Activated CD8-positive, alpha-beta memory T cell treated with anti-CD3 and anti-CD28 coated beads, Interleukin-2, amount 50 U/mL, for 48 hours (primary cell): ENCODE results near the gene TMEM272.

Source experiments
- DNase-seq: peaks from one replicate; pipeline ENCODE4 v3.0.0-alpha.2; 2020

TMEM272 gene

DNA sequence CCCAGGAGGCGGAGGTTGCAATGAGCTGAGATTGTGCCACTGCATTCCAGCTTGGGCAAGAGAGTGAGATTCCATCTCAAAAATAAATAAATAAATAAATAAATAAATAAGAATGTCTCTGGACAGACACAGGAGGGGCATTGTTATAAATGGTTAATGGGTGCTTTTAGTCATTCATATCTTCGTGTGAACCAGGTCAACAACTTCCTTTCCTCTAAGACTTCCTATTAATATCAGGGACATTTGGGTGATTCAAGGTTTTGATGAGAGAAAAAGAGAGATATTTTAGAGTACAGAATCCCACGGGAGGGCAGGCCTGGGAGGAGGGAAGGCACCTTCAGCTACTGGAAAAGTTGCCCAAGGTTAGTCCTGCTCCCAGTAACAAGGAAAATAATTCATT lies 64.9 kb downstream of the TMEM272 start:
- no peak for DNase-seq

DNA sequence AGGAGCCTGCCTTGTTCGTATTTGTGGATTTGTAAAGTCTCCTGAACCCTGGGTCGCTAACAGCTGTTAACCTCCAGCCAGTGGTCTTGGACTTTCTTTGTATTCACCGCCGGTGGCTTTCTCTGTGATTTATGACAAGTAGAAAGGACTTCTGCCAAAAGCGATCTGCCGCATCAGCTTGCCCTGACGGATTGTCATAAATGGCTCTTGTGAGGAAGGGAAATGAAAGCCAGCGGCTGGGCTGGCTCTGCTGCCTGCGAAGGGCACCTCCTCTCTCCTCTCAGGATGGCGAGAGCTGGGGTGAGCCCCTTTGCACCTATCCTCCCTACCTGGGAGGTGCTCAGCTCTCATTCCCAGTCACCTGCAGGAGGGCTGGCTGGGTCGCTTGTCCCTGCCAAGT lies 66.6 kb downstream of the TMEM272 start:
- no peak for DNase-seq

DNA sequence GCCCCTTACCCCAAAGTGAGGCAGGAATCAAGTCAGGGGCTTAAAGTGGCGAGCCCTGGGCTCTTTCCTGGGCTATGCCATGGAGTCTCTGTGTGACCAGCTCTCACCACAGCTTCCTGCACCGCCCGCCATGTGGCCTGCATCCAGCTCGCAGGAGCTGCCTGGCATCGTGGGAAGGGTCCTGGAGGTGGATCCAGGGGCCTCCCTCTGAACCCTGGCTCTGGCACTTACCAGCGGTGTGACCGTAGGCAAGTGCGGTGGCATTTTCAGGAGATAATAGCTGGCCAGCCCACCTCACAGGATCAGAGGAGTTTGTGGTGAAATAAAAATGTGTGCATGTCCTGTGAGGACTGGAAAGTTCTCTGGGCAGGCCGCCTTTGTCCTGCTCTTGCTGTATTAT lies 67.1 kb downstream of the TMEM272 start:
- DNase-seq: no peak

DNA sequence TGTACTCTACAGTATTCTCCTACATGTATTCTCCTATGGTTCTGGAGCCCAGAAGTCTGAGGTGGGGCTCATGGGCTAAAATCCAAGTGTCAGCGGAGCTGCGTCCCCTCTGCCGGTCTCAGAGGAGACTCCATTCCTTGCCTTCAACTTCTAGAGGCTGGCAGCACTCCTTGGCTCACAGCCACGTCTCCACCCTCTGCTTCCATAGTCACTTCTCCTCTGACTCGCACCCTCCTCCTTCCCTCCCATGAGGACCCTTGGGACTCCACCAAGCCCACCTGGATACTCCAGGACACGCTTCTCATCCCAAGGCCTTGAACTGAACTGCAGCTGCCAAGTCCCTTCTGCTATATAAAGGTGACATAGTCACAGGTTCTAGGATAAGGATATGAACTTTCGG lies 68.8 kb downstream of the TMEM272 start:
- DNase-seq: no peak

DNA sequence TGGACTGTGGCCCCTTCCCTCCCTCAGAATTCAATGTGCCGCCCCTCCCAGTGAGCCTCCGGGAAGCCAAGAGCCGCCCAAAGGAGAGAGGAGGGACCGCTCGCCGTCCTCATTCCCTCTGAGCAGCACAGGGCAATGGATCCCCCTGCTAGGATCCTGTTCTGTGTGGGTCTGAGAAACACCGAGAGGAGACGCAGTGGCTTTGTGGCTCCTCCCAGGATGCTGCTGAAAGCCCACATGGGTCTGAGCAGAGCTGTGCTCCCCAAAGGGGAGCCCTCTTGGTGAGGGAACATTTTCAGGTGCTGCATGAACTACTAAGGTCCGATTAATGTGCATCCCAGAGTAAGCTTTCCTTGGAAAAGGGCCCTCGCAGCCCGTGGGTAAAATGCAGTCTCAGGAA lies 71.5 kb downstream of the TMEM272 start:
- no peak for DNase-seq

DNA sequence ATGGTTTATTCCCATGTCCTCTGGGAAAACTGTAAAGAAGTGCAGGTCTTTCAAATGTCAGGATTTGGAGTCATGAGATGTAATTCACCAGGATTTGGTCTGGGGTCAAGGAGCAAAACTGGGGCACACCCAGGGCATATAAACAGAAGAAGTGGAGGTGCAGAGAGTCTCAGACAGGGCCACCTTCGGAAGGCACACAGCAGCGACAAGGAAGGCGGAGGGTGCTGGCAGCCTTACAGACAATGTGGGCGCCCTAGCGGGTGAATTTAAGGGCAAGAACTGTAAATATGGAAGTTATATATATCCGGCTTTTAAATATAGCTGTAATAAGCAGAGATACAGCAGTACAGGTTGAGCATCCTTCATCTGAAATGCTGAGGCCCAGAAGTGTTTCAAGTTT lies 72.2 kb downstream of the TMEM272 start:
- no peak for DNase-seq

DNA sequence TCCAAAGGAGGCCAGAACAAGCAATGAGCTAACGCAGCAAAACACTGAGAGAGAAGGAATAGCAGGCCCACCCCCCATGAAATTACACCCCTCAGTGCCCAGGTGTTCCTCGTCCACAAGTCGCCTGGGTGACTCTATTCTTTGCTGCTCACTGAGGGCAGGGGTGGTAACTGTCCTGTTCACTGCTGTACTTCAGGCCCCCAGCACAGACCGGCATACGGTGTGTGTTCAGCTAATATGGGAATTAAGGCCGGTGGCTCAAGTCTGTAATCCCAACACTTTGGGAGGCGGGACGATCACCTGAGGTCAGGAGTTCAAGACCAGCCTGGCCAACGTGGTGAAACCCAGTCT lies 72.9 kb downstream of the TMEM272 start:
- DNase-seq: no peak

DNA sequence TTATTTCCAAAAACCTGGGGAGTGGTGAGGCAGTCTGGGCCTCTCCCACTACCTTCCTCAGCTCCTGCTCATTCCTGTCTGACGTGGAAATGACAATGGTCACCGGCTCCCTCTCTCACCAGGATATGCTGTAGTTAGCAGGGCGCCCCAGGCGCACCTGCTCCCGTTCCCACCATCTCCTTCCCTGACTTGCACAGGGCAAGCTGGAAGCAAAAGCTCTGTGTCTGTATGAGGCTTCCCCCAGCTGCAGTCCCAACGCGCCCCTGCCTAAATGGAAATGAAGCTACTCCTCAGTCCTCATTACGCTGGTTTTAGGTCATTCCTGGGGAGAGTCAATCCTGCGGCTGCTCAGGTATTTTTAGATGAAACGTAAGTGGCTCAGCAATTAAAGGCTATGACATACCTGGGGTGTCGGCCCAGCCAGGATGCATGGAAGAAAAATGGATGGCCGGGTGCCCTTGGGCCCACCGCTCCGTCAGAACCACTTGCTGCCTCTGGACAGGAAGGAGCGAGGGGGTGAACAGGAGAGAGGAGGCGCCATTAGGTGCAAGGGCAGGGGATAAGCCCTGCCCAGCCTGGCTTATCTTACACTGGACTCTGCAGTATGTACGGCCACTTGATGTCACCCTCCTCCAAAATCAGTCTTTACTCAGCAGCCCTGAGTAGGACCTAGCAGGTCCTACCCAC lies 73.4 kb downstream of the TMEM272 start:
- no peak for DNase-seq

DNA sequence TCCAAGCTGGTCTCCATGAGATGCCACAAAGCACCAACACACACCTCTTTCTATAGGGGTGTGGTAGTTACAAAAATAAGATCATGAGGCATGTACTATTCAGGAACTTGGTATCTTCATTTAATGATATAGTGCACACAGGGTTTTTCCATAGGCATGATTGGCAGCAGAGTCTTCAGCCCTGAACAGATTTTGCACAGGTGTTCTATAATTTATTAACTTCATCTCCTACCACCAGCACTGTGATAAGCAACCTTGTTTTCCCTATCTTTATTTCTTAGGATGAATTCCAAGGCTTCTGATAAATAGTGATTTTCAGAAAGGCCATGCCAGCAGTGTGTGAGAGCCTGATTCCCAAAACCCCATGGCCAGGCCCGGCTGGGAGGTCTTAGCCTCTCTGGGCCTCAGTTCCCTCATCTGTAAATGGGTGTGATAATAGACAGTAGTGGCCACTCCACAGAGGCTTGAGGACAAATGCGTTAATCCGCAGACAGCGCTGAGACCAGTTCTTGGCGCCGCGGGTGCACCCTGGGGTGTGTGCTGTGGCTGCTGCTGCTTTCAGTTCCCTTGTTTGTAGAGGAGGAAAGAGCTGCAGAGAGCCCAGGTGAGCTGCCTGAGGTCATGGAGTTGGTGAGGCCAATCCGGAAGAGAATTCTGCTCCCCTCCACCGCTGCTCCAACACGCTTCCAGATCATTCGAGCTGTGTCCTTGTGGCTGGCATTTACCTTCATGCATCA lies 74.1 kb downstream of the TMEM272 start:
- DNase-seq: no peak

DNA sequence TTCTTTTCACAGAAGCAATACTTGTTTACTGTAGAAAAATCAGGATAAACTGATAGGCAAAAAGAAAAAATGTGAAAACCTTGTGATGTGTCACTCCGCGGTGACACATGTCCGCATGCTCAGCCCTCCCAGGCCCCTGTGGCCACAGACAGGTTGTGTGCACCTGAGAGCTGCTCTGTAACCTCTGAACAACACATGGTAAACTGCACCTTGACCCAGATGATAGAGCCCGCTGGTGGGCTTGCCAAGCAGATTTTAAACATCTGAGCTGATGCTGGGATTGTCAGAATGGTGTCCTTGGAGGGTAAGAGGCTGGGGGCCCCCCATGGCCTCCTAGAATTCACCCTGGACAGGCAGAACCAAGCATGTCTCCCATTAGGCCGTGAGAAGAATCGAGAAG lies 74.8 kb downstream of the TMEM272 start:
- DNase-seq: no peak

DNA sequence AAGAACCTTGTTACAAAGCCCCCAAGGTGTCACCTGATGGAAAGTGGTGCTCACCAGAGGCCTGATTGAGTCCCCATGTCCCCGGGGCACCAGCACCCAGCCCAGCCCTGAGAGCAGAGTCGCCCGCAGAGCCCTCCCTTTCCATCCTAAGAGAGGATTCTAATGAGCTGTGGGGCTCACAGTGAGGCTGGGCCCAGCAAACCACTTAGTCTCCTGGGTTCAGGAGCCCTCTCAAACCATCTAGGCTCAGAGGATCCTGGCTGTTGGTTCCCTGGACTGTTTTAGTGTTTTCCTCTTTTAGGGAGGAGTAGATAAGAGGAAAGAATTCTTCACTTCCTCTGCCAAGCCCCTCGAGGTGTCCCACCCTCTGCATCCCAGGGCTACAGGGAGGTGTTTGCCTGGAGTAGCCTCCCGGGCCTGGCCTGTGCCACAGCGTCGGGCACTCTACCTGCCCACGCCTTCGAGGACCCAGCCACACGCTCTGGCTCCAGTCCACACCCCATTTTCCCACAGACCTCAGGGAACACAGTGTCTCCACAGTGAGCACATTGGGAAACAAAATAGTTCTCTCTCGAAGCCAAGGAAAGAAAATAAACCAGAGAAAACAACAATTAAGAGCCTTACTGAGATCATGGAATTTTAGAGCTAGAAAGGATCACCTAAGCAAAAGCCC lies 75.4 kb downstream of the TMEM272 start:
- DNase-seq: no peak

DNA sequence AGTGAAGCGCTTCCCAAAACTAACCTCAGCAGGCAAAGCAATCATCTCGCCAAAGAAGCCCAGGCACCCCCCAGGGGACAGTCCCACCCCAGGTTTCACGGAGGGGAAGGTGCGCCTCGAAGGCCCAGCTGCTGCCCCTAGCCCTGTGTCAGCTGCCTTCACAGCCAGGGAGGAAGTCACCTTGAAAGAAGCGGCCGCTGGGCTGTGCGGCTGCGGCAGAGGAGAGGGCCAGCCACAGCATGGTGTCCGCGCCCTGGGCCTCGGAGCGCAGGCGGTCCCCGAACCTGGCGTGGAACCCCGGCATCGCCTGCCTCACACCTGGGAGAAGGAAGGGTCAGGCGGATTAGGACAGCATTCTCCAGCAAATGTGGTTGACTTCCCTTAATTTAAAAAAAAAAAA lies 76.0 kb downstream of the TMEM272 start:
- DNase-seq: no peak

DNA sequence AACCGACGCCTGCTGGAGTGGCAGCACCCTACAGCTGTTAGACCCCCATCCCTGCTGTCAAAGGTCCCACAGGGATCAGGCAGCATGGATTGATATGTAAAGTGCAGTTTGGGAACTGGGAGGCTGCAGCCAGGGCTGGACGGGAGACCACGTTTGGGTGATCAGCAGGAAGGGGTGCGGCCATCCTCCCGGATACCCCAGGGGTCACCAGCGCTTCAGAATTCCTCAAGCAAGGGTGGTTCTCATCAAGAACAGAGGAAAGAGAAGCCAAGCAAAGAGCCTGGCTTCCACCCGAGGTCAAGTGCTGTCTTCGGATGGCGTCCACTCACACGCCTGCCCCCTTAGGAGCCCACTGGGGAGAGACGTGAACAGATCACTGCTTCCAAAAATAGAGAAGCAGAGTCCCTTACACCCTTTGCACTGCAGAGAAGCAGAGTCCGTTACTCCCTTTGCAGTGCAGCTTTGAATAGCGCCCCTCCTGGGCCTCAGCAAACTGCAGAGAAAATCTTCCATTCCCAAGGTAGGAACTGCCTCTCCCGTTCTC lies 76.5 kb downstream of the TMEM272 start:
- DNase-seq: no peak

DNA sequence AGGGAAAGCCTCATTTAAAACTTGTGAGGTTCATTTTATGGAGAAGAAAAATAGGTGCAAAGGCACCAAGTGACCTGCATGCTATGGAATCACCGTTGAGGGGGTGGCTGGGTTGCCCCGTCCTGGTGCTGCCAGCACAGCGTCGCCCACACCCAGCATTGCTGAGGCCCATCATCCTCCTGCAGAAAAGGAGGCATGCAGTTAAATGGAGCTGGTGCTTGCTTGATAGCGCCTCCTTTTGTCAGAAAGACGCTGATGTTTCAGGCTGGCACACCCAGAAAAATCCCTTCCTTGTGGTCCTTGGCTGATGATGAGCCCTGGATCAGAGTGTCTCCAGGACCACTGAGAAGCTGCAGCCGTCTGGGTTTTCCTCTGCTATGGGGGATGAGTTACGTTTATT lies 77.9 kb downstream of the TMEM272 start:
- DNase-seq: no peak

DNA sequence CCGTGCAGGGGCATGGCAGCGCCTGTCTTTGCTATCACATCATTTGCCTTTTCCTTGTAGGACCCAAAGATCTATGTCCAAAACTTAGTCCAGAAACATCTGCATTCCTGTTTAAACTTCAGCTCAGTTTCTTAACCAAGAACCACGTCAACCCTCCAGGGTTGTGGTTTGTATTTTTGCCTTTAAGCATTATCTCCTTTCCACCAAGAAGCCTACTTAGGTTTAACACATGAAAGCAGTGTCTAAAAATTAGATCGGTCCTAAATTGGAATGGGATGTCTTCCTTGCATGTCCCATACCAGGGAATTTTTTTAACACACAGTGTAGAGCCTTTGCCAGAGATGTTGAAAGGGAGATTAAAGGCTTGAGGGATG lies 79.8 kb downstream of the TMEM272 start:
- DNase-seq: no peak

DNA sequence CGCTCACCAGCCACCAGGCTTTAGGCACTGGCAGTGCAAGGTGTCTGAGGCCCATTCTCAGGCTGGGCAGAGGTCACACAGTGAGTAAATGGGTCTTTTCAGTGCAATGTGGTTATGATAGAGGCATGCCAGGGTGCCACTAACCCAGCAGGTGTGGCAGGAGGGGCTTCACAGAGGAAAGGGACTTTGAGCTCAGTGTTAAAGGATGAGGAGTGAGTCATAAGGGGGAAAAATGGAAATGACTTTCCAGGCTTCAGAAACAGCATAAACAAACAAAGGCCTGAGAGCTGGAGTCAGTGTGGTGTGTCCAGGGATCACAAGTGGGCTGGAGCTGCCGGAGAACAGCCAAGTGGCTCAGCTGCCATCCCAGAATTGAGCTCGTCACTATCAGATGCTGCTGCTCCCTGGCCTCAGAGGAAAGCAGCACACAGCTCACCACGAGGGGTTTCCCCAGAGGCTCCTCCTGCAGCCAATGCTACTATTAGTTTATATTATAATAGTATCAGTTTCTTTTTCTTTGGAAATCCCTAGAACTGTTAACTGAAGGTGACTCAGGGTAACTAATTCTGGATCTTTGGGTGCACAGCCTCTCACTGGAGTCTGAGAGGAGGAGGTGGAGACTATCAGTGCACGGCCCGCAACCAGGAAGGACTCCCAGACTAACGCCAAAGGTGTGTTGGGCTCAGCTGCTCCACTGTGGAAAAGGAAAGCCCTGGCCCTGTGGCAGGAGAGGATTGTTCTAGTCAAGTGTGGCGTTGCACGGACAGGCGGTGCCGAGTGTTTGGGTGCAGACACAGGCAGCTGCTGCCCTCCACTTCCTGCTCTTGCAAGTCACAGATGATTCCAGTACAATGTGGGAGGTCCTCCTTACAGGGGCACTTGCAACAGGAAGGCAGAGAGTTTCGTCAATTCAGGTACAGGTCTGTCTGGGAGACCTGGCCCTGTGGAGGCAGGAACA lies 80.5 kb downstream of the TMEM272 start:
- peak; percentile 77 for DNase-seq

DNA sequence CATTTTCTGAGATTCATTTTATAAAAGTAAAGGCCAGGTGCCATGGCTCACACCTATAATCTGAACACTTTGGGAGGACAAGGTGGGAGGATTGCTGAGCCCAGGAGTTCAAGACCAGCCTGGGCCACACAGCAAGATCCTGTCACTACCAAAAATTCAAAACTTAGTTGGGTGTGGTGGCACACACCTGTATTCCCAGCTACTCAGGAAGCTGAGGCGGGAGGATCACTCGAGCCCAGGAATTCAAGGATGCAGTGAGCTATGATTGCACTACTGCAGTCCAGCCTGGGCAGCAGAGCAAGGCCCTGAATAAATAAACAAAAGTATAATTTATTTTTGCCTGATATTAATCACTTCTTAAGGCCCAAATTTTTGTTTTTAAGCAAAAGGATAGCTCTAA lies 81.5 kb downstream of the TMEM272 start:
- no peak for DNase-seq
